ENCODE data around the gene MGAT3.

DNA sequence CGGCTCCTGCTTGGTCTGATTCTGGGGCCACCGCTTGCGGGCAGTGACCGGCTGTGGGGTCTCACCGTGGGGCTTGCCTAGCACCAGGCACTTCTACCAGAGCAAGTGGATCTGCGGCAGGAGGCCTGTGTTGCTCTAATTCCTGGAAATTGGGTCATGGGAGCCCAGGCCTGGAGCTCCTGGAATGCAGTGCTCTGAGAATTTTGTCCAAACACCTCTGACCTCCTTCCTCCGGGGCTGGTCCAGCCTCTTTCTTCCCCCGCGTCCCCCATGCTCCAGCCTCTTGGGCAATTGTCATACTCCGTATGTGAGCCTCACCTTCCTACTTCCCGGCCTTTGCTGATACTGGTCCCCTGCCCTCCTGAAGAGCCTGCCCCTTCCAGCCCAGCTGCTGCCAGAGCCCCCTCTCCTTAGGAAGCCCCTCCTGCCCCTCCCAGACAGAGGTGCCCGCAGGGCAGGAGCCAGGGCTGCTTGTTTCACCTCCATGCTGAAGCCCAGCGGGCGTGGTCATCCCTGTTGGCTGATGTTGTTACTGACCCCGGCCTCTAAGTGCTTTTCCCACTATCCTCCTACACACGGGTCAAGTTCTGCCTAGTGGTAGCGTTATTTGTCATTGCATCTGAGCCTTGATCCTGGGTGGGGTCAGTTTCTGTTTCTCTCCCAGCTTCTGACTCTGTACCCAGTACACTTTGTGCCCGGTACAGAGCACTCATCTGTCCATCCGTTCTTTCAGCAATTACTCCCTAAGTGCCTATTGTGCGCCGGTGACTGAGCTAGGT is 9.6 kb downstream of the MGAT3 start:
- no peak for TF ChIP-seq POLR2AphosphoS5 (IDR thresholded peaks at IDR 0.05)
- TF ChIP-seq CTCF (IDR thresholded peaks at IDR 0.05; ENCODE audit: poor library complexity, severe bottlenecking) = no peak

Data from neural cell (in vitro differentiated cells).